Breast epithelium (tissue), 4 donors: ENCODE measurements around the gene RPH3AL. TPM values are rescaled to one million over a fixed set of nuclear protein-coding genes. Genes with fewer than 3 reads are reported as not detected.
"Not testable (repeated sequence)": the region's sequence is repeated elsewhere in the genome, so short reads cannot be mapped to it uniquely, and the experiment has no call there.

Source experiments
- DNase-seq, 2 donors: peaks; one replicate each; pipeline ENCODE4 v3.0.0-alpha.2; 2019; ENCODE audit warnings: low spot score in 2 of 2
- H3K27ac ChIP-seq, 2 donors: fragments of 200-600 bp; sonication (generic) in 1 of 2; one replicate each; pipeline ENCODE4 v1.5.1; 2016 to 2019; ENCODE audit warnings: mild to moderate bottlenecking in 1 of 2
- H3K27me3 ChIP-seq, 2 donors: fragments of 200-600 bp; sonication (generic) in 1 of 2; one replicate each; pipeline versions ENCODE4 v1.5.1 to v1.6.0; 2017 to 2019; ENCODE audit warnings: control low read depth in 1 of 2, mild to moderate bottlenecking in 1 of 2
- H3K36me3 ChIP-seq: fragments of 200-600 bp; one replicate; pipeline ENCODE4 v1.5.1; 2019
- H3K4me1 ChIP-seq, 2 donors: fragments of 200-600 bp; sonication (generic); one replicate each; pipeline ENCODE4 v1.5.1; 2016 to 2019; ENCODE audit warnings: control low read depth in 1 of 2
- H3K4me3 ChIP-seq, 3 donors: fragments of 200-600 bp; sonication (generic); 1 replicate in 2 of 3; 2 replicates in 1 of 3; pipeline ENCODE4 v1.5.1; 2016 to 2019; ENCODE audit warnings: mild to moderate bottlenecking in 3 of 3, moderate library complexity in 2 of 3
- H3K9me3 ChIP-seq, 2 donors: fragments of 200-600 bp; sonication (generic) in 1 of 2; one replicate each; pipeline ENCODE4 v1.5.1; 2016 to 2019; ENCODE audit warnings: control low read depth in 1 of 2
- CTCF ChIP-seq, 3 donors: fragments of 450-650 bp; IDR thresholded peaks; one replicate each; pipeline ENCODE4 v1.5.1; 2016 to 2017; ENCODE audit warnings: antibody characterized with exemption in 3 of 3, mild to moderate bottlenecking in 3 of 3, moderate library complexity in 3 of 3
- POLR2A ChIP-seq: fragments of 450-650 bp; IDR thresholded peaks from one replicate; pipeline ENCODE4 v1.6.1; 2016; ENCODE audit warnings: antibody characterized with exemption, mild to moderate bottlenecking, moderate library complexity
- POLR2AphosphoS5 ChIP-seq, 3 donors: sonication (generic); formaldehyde crosslinking; IDR thresholded peaks; one replicate each; pipeline ENCODE4 v1.6.1; 2017; ENCODE audit warnings: antibody characterized with exemption in 3 of 3
- intact Hi-C: fragments of 100-400 bp; cut with DNase I; formaldehyde crosslinking; loops from one replicate; pipeline ENCODE4 v1.15.1; 2023; ENCODE audit warnings: low total_unique reads
- total RNA-seq, 3 donors: library from RNA; depleted of rRNA; stranded (reverse); fragments of >200 nt; gene quantifications; one replicate each; pipeline ENCODE4 v1.1.0, GENCODE V29; 2016

The RPH3AL gene
- total RNA-seq, 3 donors from 2014 or later: 9.6 to 15.7 (median 15.4) TPM

GRCh38 chr17:320809-321385 is 31.7 kb downstream of the RPH3AL start:
- intact Hi-C loops: no loop called here
- H3K9me3 ChIP-seq: no peaks in the 10 kb centered on the region
- no peak for TF ChIP-seq POLR2A
- no peak for TF ChIP-seq CTCF (IDR thresholded peaks at IDR 0.05)
- TF ChIP-seq POLR2AphosphoS5 (IDR thresholded peaks at IDR 0.05): no peak
- H3K4me3 ChIP-seq: no peak overlapping the region
- H3K36me3 ChIP-seq: no peaks in the 10 kb centered on the region
- H3K4me1 ChIP-seq: no peaks in the 10 kb centered on the region
- no peak overlapping the region for H3K27ac ChIP-seq
- H3K27me3 ChIP-seq: no peaks in the 10 kb centered on the region
- DNase-seq: no peak

DNA sequence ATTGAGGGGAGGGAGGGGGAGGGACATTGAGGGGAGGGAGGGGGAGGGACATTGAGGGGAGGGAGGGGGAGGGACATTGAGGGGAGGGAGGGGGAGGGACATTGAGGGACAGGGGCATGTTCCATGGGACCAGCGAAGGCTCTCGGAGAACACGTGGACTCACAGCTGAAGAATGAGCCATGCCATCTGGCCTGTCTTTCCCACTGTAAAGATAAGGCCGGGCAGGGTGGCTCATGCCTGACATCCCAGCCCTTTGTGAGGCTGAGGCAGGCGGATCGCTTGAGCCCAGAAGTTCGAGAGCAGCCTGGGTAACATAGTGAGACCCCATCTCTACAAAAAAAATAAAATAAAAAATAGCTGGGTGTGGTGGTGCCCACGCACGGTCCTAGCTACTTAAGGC is 32.5 kb downstream of the RPH3AL start:
- Histone ChIP-seq H3K9me3 (no peaks in the 10 kb centered on the region), H3K4me3 (no peak overlapping the region), H3K36me3 (no peaks in the 10 kb centered on the region), H3K4me1 (no peaks in the 10 kb centered on the region), H3K27ac (no peak overlapping the region), H3K27me3 (no peaks in the 10 kb centered on the region)
- no peak for DNase-seq
- intact Hi-C loops: no loop called here
- no peak for TF ChIP-seq POLR2A
- TF ChIP-seq POLR2AphosphoS5 (IDR thresholded peaks at IDR 0.05): no peak
- no peak for TF ChIP-seq CTCF (IDR thresholded peaks at IDR 0.05)

DNA sequence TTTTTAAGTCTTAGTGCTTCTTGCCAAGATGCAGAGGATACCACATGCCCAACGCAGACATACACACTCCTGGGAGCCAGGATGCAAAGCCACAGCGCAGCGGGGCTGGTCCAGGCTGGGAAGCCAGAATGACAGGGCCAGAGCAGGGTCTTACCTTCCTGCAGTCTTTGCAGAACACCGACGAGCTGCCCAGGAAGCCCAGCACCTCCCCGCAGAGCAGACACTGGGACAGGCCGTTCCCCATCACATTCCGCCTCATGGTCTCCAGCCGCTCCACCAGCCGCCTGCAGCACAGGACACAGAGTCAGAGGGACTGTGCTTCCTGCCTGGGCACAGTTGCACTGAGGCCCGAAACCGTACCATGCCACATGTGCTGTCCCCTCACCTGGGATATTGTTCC is 33.3 kb downstream of the RPH3AL start:
- Histone ChIP-seq H3K27ac (no peak overlapping the region), H3K36me3 (no peaks in the 10 kb centered on the region), H3K9me3 (no peaks in the 10 kb centered on the region), H3K4me1 (no peaks in the 10 kb centered on the region), H3K27me3 (no peaks in the 10 kb centered on the region), H3K4me3 (no peak overlapping the region)
- no peak for TF ChIP-seq POLR2AphosphoS5 (IDR thresholded peaks at IDR 0.05)
- no peak for TF ChIP-seq CTCF (IDR thresholded peaks at IDR 0.05)
- no peak for TF ChIP-seq POLR2A
- DNase-seq: no peak
- intact Hi-C loops: no loop called here

DNA sequence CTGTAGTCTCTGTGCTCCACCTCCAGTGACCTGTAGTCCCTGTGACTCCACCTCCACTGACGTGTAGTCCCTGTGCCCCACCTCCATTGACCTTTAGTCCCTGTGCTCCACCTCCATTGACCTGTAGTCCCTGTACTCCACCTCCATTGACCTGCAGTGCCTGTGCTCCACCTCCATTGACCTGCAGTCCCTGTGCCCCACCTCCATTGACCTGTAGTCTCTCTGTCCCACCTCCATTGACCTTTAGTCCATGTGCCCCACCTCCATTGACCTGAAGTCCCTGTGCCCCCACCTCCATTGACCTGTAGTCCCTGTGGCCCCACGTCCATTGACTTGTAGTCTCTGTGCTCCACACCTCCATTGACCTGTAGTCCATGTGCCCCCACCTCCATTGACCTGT is 35.5 kb downstream of the RPH3AL start:
- H3K4me3 ChIP-seq, H3K4me1 ChIP-seq, DNase-seq, H3K9me3 ChIP-seq, H3K27ac ChIP-seq, intact Hi-C loops, H3K27me3 ChIP-seq, H3K36me3 ChIP-seq: not testable (repeated sequence)

DNA sequence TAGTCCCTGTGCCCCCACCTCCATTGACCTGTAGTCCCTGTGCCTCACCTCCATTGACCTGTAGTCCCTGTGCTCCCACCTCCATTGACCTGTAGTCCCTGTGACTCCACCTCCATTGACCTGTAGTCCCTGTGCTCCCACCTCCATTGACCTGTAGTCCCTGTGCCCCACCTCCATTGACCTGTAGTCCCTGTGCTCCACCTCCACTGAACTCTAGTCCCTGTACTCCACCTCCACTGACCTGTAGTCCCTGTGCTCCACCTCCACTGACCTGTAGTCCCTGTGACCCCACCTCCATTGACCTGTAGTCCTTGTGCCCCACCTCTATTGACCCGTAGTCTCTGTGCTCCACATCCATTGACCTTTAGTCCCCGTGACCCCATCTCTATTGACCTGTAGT is 37.2 kb downstream of the RPH3AL start:
- H3K27ac ChIP-seq, H3K4me1 ChIP-seq, intact Hi-C loops, H3K9me3 ChIP-seq, DNase-seq, H3K4me3 ChIP-seq, H3K36me3 ChIP-seq, H3K27me3 ChIP-seq: not testable (repeated sequence)

- H3K4me3 ChIP-seq, H3K36me3 ChIP-seq, H3K27ac ChIP-seq, intact Hi-C loops, H3K27me3 ChIP-seq, H3K9me3 ChIP-seq, H3K4me1 ChIP-seq, DNase-seq: not testable (repeated sequence)
These were observed 38.0 kb downstream of the RPH3AL start for GRCh38 chr17:314614-314944.

DNA sequence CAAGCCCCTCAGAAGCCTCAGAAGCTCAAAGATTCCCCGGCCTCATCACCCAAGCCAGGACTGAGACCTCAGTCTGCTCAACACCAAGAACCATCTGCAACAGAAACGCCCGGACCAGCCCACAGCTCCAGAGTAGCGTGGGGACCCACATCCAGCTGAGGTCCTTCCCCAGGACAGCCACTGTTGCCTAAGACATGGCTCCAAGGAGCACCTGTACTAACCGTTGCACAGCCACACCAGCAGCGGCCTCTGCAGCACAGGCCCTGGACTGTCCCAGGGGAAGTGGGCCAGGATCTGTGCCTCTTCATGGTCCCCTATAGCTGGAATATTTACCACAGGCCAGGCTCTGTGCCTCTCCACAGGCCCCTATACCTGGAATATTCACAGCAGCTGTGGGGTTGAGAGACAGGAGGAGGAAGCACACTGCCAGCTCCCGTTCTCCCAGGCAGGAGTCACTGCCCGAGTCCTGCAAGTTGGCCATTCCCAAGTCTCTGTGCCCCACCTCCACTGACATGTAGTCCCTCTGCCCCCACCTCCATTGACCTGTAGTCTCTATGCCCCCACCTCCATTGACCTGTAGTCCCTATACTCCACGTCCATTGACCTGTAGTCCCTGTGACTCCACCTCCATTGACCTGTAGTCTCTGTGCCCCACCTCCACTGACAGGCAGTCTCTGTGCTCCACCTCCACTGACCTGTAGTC is 38.5 kb downstream of the RPH3AL start:
- no peaks in the 10 kb centered on the region for H3K4me1 ChIP-seq
- TF ChIP-seq POLR2A (no peak), CTCF (IDR thresholded peaks at IDR 0.05) (no peak), POLR2AphosphoS5 (IDR thresholded peaks at IDR 0.05) (no peak)
- H3K27me3 ChIP-seq: no peaks in the 10 kb centered on the region
- no peak overlapping the region for H3K4me3 ChIP-seq
- intact Hi-C loops: no loop called here
- no peaks in the 10 kb centered on the region for H3K36me3 ChIP-seq
- no peaks in the 10 kb centered on the region for H3K9me3 ChIP-seq
- H3K27ac ChIP-seq: no peak overlapping the region
- no peak for DNase-seq
